T-helper 1 cell (primary cell): ENCODE data around the gene MED9.
"Not testable (repeated sequence)": the region's sequence is repeated elsewhere in the genome, so short reads cannot be mapped to it uniquely, and the experiment has no call there.

ENCODE experiments used
- DNase-seq, 5 donors: peaks; one replicate each; pipeline ENCODE4 v3.0.0-alpha.2; 2012 to 2020

Gene MED9

DNA sequence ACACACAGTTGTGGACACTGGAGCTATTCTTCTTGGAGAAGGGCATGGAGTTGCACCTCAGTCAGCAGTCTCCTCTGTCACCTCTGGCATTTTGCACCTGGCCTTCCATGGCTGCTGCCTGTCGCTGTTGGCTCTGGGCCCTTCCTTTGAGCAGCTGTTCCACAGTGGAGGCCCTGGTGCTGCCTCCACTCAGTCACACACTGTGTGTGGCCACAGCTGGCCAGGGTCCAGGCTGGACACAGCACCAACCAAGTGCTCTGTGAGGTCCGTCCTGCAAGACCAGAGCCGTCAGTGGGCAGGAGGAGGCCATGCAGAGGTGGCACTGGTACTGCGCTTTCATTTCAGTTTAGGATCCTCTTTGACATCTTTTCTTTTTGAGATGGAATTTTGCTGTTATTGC lies 21.6 kb upstream of the MED9 start:
- no peak for DNase-seq

DNA sequence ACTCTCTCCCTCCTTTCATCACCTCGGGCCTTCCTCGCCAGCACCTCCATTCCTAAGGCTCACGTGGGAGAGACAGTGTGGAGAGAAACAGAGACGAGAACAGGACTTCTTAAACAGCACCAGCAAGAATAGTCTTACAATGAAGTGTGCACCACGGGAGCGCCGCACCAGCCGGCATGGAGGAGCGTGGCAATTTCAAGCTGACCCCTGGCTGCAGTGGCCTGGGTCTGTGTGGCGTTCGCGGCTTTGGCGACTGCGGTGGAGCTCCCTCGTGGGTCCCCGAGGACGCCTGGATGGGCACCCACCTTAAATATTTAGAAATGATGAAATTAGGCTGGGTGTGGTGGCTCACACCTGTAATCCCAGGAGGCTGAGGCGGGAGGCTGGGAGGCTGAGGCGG lies 20.5 kb upstream of the MED9 start:
- no peak for DNase-seq

- DNase-seq, result no peak
These were observed 19.1 kb upstream of the MED9 start for GRCh38 chr17:17457680-17458079.

- no peak for DNase-seq
These were observed 16.8 kb upstream of the MED9 start for GRCh38 chr17:17460038-17460437.

DNA sequence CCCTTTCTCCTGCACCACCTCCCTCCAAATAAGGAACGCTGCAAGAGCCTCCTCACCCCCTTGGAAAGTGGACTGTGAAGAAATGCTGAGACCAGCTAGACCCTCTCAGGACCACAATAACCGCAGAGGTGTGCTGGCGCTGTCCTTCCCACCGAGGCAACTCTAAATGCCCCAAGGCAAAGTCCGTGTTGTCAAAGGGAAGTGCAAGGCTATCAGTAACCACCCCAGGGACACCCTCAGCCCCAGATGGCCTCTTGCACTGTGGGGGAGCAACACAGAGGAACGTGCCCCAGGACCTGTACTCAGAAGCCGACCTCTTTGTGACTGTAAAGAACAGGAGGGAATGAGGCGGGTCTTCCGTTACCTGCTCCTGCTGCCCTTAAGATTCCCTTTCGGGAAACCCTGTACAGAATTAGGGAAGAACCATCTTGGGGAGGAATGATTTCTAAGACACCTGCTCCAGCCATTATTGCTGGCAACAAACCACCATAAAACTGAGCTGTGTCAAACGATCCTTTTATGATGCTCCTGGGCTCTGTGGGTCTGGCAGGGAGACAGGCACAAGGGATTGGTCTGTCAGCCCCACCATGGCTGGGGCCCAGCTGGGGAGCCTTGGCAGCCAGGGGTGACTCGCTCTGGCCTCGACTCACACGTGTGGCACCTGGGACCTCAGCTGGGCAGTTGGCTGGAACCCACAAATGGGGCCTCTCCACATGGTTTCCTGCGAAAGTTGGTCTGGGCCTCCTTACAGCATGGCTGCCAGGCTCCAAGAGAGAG lies 14.6 kb upstream of the MED9 start:
- no peak for DNase-seq

- DNase-seq, result no peak
These were observed 13.0 kb upstream of the MED9 start for GRCh38 chr17:17463821-17464220.

- DNase-seq, result not testable (repeated sequence)
These were observed 10.9 kb upstream of the MED9 start for GRCh38 chr17:17465878-17466277.

- DNase-seq, result no peak
These were observed 10.3 kb upstream of the MED9 start for GRCh38 chr17:17466511-17466910.

GRCh38 chr17:17467016-17467415 lies 9.8 kb upstream of the MED9 start:
- DNase-seq, result no peak

DNA sequence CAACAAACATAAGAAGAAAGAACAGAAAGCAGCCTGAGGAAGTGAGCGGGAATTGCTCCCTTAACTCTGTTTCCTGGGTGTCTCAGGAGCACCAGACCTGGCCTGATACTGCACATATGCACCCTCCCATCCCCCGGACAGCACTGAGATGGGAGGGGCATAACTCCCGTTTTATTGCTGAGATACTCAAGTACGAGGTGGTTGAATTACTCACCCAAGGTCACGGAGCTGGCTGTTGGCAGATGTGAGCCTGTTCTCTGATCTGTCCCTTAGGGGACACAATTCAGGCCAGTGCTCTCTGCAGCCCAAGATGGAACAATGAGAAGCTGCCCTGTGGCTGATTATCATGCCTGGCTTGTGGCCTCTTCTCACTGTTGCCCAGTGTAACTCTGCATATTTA lies 9.1 kb upstream of the MED9 start:
- no peak for DNase-seq

GRCh38 chr17:17468217-17469010 lies 8.4 kb upstream of the MED9 start:
- DNase-seq, result no peak

DNA sequence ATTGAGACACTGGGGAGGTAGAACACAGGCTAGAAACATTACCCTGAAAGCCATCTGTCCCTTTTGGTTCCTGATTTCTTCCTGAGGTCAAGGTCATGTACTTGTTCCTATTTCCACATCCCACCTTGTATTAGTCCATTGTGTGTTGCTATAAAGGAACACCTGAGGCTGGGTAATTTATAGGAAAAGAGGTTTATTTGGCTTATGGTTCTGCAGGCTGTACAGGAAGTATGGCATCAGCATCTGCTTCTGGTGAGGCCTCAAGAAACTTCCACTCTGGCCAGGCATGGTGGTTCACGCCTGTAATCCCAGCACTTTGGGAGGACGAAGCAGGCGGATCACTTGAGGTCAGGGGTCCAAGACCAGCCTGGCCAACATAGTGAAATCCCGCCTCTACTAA lies 7.4 kb upstream of the MED9 start:
- DNase-seq, result no peak

- DNase-seq, result no peak
These were observed 6.8 kb upstream of the MED9 start for GRCh38 chr17:17469996-17470395.

- no peak for DNase-seq
These were observed 4.4 kb upstream of the MED9 start for GRCh38 chr17:17472333-17472920.

GRCh38 chr17:17474341-17474740 lies 2.5 kb upstream of the MED9 start:
- no peak for DNase-seq

GRCh38 chr17:17479209-17479608 lies 2.4 kb downstream of the MED9 start:
- DNase-seq, result no peak

- DNase-seq, result no peak
These were observed 3.9 kb downstream of the MED9 start for GRCh38 chr17:17480593-17481148.

DNA sequence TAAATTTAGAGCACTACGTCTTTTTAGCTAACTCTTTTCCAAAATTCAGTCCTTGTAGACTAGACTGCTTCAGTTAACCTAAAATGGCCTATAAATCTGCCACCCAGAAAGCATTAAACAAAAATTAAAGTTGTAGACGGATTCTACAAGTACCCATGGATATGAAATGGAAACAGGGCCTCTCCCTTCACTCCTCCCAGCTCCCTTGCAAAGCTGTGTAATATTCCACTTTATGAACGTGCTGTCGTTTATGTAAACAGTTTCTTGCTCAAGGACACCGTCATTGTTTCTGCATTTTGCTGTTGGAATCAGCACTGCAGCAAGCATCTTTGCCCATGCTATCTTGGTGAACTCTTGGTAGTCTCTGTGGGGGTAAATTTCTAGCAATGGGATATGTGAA lies 5.1 kb downstream of the MED9 start:
- no peak for DNase-seq

DNA sequence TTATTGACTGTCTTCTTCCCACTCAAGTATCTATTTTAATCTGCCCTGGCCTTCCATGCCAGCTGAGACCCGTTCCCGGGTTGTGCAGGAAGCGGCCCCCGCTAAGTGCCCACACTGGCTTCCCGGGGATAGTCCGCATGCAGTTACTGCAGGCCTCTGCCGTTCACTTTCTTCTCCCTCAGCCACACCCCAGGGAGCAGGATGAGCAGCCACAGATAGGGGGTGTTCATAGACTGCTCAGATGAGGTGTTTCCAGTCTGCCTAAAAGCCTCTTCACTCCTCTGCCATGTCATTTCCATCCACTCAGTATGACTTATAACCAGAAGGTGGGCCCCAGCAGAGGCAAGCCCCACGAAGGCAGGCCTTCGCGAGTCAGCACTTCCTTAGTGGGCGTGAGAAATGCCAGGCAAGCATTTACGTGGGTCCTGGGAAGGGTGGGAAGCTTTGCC lies 7.7 kb downstream of the MED9 start:
- DNase-seq, result peak in 1 of 5 donors; percentile 42

- DNase-seq, result no peak
These were observed 8.6 kb downstream of the MED9 start for GRCh38 chr17:17485420-17485819.

- DNase-seq, result not testable (repeated sequence)
These were observed 9.6 kb downstream of the MED9 start for GRCh38 chr17:17486416-17486815.

DNA sequence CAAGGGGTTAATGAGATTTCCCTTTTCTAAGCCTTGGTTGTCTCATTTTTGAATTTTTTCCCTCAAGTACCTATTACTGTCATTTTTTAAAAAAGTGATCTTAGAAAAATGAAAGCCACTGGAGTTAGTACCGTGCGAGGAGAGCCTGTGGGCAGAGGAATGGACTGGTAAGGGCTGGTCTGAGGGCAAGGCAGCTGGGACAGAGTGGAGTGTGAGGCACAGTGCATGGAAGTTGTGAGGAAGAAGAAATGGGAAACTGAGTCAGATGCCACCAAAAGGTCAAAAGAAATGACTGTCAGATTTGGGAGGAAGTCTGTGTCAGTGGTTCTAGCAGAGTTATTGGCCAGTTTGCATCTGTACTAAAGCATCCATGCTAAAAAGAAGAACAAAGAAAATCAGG lies 11.2 kb downstream of the MED9 start:
- DNase-seq, result no peak

DNA sequence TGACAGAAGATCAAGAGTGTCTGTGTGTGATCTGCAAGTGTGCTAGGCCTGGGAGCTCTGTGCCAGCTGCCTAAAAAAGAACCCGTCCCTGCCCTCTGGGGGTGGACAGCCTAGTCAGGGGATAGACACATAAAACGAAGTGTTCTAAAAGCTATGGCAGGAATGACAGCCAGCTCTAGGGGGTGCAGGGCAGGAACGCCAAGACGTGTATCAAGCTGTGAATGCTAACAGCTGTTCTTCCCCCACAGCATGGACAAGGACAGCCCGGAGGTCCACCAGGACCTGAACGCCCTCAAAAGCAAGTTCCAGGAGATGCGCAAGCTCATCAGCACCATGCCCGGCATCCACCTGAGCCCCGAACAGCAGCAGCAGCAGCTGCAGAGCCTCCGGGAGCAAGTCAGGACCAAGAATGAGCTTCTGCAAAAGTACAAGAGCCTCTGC lies 14.3 kb downstream of the MED9 start:
- no peak for DNase-seq
